Retina (tissue), 1 donor: ENCODE measurements around the gene NDUFAF2.
A peak's percentile ranks its signal among the peaks of the same experiment; 100 is the strongest.
"Not testable (repeated sequence)": the region's sequence is repeated elsewhere in the genome, so short reads cannot be mapped to it uniquely, and the experiment has no call there.

ENCODE experiments used
- DNase-seq: peaks from one replicate; pipeline ENCODE4 v3.0.0-alpha.2; 2016

The NDUFAF2 gene

DNA sequence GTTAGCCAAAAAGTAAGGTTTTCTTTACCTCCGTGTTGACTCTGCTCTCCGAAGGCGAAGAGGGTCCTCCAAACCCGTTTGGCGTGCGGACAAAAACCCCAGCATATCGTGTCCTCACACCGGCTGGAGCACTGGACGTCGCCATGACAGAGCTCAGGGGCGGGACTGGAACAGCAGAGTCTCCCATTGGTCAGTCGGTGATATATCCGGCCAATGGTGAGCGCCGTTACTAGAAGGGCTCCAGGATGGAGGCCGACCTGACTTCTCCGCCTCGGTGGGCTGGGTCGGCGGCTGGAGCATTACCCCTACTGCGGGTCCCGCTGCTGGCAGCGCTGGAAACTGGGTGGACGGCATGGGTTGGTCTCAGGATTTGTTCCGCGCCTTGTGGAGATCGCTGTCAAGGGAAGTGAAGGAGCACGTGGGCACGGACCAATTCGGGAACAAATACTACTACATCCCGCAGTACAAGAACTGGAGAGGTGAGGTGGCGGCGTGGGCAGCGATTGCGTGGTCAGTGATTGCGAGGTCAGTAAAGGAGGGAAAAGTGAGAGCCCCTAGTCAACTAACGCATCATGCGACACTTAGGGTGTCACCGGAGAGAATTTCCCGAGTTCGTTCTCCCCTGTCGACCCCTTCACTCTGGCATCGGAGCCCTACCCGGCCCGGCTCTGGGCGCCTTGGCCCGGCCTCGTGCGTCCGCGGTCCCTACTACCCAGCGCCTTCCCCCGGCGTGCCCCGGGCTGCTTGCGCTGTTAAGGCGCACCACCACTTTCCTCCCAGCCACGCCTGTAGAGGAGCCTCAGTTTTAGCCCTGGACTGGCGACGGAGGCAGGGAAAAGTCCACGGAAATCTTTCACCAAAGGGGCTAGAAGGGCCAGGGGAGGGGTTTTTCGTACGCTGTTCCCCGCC is at the start of gene NDUFAF2, which contains the start of gene ERCC8:
Gene NDUFAF2, plus strand, starts transcription at position 302 of the 909 bp plus-strand sequence. Its CDS starts 51 bp downstream, at position 353.
Gene ERCC8, minus strand, starts transcription at position 167 of the 909 bp plus-strand sequence. Its CDS starts 62 bp downstream, at position 105.
- peak; percentile 96 for DNase-seq

- DNase-seq = no peak
Observed at GRCh38 chr5:60896991-60897390, 48.0 kb upstream of the NDUFAF2 start.

DNA sequence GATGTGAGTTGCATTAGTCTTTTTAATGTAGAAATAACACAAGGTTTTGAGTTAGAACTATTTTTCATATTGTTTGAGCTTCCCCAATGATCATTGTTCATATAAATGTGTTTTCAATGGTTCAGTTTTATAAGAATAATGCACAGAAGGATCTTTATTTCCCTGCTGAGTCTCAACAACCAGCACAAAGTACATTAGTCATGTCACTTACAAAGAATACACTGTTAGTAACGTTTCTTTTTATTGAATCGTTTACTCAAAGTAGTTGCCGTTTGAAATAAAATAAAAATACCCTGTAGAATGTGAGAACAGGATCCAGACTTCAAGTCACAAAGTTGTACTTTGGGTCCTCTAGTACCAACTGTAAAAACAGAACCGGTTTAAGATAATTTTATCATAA is 41.6 kb upstream of the NDUFAF2 start:
- no peak for DNase-seq

GRCh38 chr5:60916646-60917045 is 28.4 kb upstream of the NDUFAF2 start:
- no peak for DNase-seq

GRCh38 chr5:60918466-60918865 is 26.5 kb upstream of the NDUFAF2 start:
- no peak for DNase-seq

GRCh38 chr5:60927450-60927849 is 17.6 kb upstream of the NDUFAF2 start:
- no peak for DNase-seq

DNA sequence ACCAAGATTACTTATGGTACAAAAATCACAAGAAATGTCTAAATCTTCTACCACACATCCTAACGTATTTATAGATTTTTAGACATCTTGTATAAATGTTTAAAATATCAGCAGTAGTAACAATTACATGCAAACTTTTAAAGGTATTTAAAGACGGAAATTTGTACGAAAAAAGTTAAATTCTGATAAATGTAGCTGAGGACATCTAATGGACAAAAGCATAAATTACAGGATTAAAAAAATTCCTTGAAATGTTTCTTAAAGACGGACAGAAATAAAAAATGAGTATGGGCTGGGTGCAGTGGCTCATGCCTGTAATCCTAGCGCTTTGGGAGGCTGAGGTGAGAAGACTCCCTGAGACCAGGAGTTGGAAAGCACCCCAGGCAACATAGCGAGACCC is 16.0 kb upstream of the NDUFAF2 start:
- no peak for DNase-seq

DNA sequence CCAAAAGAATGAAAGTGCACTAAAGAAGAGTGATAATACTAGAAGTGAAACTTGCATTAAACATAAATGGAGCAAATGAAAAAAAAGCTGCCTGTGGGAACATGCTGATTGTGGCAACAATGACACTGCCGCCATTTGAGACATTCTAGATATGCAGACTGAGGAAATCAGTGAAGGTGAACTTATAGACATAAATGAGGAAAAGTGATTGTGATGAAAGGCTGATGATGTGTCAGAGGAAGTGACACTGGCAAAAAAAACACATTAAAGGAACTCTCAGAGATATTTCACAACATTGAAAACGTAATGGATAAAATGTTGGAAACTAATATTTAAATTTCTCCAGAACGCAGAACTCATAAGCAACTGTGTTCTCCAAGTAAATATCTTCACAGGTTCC is 1.4 kb upstream of the NDUFAF2 start:
- DNase-seq = no peak

DNA sequence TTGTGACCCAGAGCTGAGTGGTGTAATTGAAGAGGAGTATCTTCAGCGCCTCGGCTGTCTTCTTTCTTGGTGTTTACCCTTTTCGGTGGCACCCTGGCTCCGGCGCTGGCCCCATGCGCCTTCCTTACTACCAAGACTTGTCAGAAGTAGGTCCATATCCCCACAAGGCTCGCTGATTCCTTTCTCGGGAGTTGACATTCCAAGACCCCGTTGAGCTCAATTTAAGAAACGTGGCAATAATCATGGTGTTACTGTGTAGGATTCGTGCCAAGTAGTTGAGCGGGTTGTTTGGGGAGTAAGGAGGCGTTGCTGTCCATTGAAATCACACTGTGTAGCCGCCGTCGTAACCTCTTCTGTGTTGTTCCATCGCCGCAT is 795 bp downstream of the NDUFAF2 start:
- DNase-seq = no peak

- no peak for DNase-seq
Observed at GRCh38 chr5:60948738-60949137, 3.7 kb downstream of the NDUFAF2 start.

- DNase-seq = no peak
Observed at GRCh38 chr5:60955239-60955638, 10.2 kb downstream of the NDUFAF2 start.

GRCh38 chr5:60958088-60958487 is 13.1 kb downstream of the NDUFAF2 start:
- DNase-seq = no peak

DNA sequence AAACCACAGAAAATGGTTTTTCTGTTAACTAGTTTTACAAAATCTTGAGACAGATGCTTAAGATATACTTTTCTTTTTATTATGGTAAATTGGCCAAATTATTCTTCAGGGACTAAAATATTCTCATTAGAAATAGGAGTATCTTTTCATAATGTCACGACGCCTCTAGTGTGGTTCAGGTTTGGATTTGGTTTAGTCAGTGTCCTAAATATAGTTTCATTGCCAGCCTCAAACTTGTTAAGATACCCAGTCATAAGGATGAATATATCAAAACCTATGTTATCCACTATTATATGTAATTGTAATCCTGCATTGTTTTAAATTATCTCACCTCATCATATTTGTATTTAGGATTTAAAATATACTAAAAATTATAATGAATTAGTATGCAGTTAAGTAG is 13.7 kb downstream of the NDUFAF2 start:
- no peak for DNase-seq

- DNase-seq = no peak
Observed at GRCh38 chr5:60959156-60959555, 14.2 kb downstream of the NDUFAF2 start.

GRCh38 chr5:60960591-60960990 is 15.6 kb downstream of the NDUFAF2 start:
- DNase-seq = peak; percentile 3

DNA sequence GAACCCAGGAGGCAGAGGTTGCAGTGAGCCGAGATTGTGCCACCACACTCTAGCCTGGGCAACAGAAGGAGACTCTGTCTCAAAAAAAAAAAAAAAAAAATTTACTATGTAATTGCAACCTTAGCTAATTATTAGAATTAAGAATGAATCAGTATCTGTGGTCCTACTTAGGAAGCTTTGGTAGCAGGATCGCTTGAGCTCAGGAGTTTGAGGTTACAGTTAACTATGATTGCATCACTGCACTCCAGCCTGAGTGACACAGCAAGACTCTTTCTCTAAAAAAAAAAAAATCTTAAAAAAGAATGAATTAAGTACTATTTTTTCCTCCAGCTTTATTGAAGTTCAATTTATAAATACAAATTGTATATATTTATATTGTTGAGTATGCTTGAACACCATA is 16.7 kb downstream of the NDUFAF2 start:
- DNase-seq = no peak

DNA sequence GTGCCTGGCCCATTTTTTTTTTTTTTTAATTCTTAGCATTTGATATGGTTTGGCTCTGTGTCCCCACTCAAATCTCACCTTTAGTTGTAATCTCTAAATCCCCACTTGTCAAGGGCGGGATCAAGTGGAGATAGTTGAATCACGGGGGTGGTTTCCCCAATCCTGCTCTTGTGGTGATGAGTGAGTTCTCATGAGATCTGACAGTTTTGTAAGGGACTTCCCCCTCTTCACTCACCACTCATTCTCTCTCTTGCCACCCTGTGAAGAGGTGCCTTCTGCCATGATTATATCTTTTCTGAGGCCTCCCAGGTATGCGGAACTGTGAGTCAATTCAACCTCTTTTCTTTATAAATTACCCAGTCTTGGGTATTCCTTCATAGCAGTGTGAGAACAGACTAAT is 27.2 kb downstream of the NDUFAF2 start:
- DNase-seq = no peak

- DNase-seq = no peak
Observed at GRCh38 chr5:60977956-60978737, 33.1 kb downstream of the NDUFAF2 start.

GRCh38 chr5:60978968-60979367 is 34.0 kb downstream of the NDUFAF2 start:
- no peak for DNase-seq

GRCh38 chr5:60980511-60980910 is 35.5 kb downstream of the NDUFAF2 start:
- no peak for DNase-seq

DNA sequence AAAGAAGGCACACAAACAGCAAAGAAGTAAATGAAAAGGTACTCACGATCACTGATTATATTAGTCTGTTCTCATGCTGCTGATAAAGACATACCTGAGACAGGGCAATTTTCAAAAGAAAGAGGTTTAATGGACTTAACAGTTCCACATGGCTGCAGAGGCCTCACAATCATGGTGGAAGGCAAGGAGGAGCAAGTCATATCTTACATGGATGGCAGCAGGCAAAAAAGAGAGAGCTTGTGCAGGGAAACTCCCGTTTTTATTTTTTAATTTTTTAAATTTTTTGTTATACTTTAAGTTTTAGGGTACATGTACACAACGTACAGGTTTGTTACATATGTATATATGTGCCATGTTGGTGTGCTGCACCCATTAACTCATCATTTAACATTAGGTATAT is 37.1 kb downstream of the NDUFAF2 start:
- DNase-seq = not testable (repeated sequence)

DNA sequence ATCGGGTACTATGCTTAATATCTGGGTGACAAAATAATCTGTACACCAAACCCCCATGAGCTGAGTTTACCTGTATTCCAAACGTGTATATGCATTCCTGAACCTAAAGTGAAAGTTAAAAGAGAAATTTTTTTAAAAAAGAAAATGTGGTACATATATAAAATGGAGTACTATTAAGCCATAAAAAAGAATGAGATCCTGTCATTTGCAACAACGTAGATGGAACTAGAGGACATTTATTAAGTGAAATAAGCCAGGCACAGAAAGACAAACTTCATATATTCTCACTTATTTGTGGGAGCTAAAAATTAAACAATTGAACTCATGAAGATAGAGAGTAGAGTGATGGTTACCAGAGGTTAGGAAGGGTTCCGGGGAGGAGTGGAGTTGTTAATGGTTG is 44.8 kb downstream of the NDUFAF2 start:
- DNase-seq = no peak

- DNase-seq = no peak
Observed at GRCh38 chr5:60992871-60993270, 47.9 kb downstream of the NDUFAF2 start.

DNA sequence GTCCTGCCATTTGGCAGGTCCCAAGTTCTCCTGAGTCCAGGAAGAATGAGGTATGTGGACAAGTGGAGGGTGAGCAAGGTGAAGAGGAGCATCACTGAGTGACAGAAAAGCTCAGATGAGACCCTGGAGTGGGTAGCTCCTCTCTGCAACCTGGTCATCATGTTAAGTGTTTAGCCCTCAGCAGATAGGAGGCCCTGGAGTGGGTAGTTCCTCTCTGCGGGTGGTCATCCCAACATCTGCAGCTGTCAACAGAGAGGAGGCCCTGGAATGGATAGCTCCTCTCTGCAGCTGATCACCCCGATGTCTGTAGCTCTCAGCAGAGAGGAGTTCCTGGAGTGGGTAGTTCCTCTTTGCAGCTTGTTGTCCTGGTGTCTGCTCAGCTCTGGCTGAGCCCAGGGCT is 48.4 kb downstream of the NDUFAF2 start:
- DNase-seq = no peak
